NCI-H82 treated with DMSO at 0.1 percent for 48 hours (cell line): Measurements from ENCODE around the gene GATA3.

ENCODE experiments used
- DNase-seq: peaks from one replicate; lab custom pipeline; 2025; ENCODE audit not compliant: unreplicated experiment; lab: John Stamatoyannopoulos, UW

The GATA3 gene

GRCh38 chr10:8050556-8051108, 3.9 kb upstream of the GATA3 start:
- no peak for DNase-seq

GRCh38 chr10:8051109-8051821, 3.2 kb upstream of the GATA3 start:
- DNase-seq, result no peak

GRCh38 chr10:8051851-8052257, 2.6 kb upstream of the GATA3 start:
- DNase-seq, result no peak

GRCh38 chr10:8052341-8052955, 2.0 kb upstream of the GATA3 start:
- no peak for DNase-seq

GRCh38 chr10:8052956-8053445, 1.5 kb upstream of the GATA3 start:
- no peak for DNase-seq

- peak; percentile 61 for DNase-seq
These were observed 843 bp upstream of the GATA3 start for GRCh38 chr10:8053446-8054243.

GRCh38 chr10:8054244-8054493, 319 bp upstream of the GATA3 start:
- DNase-seq, result no peak

GRCh38 chr10:8055420-8056349, 1.2 kb downstream of the GATA3 start:
- DNase-seq, result no peak

DNA sequence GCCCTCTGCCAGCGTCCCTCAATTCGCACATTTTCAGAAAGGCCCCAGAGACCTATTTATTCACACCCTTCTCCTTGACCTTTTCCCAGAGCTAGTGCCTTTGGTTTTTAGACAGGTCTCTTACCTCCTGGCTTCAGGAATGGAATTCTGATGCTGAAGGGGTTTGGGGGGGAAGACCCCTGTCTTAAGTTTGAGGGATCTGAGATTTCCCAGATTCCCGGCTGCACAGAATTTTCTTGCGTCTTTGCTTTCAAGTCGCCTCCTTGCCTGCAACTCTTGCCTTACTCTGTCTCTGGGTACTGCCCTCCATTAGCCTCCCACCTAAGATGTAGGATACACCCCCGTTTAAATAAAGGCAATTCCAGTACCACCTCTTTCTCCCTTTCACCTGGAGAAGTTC, 1.9 kb downstream of the GATA3 start:
- no peak for DNase-seq

GRCh38 chr10:8056871-8057331, 2.4 kb downstream of the GATA3 start:
- no peak for DNase-seq

- no peak for DNase-seq
These were observed 3.3 kb downstream of the GATA3 start for GRCh38 chr10:8057636-8058273.

DNA sequence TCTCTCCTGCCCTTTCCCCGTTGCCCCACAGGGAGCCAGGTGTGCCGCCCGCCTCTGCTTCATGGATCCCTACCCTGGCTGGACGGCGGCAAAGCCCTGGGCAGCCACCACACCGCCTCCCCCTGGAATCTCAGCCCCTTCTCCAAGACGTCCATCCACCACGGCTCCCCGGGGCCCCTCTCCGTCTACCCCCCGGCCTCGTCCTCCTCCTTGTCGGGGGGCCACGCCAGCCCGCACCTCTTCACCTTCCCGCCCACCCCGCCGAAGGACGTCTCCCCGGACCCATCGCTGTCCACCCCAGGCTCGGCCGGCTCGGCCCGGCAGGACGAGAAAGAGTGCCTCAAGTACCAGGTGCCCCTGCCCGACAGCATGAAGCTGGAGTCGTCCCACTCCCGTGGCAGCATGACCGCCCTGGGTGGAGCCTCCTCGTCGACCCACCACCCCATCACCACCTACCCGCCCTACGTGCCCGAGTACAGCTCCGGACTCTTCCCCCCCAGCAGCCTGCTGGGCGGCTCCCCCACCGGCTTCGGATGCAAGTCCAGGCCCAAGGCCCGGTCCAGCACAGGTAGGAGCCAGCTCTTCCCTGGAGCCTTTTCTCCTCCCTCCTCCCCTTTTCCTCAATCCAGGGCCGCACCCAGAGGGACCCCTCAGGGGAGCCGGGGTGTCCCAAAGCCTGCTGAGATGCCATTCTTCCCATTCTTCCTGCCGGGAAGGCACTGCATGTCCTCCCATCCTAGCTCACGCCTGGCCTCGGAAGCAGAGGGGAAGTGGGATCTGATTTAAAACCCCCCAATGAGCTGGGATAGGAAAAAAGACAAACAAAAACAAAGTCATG, 4.0 kb downstream of the GATA3 start:
- DNase-seq, result no peak

- no peak for DNase-seq
These were observed 4.9 kb downstream of the GATA3 start for GRCh38 chr10:8059191-8059936.

DNA sequence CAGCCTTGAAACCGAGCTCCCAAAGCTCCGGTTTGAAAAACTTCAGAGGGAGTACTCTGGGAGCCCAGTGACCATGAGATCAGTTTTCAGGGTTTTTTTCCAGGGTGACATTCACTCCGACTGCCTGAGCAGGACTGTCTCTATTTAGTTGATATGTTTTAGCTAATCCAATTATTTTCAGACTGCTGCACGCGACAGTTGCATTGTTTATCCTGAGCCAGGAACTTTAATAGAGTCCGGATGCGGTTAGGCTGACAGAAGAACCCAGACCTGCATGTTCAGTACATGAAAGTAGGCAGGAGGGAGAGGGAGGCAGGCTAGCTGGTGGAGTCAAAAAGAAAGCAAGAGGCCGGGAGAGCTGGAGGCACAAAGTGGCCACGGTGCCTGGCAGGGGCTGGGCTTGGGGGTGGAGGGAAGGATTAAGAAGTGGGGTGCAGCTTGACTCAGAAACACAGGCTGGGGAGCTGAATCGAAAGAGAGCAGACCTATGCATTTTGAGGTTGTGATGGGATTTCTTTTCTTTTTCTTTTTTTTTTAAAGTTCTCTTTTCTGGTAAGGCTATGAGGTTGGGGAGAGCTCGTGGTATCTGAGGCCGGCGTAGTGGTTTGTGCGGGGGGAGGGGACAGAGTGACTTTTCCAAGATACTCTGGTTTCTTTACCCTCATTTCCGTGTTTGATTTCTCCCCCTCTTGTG, 5.7 kb downstream of the GATA3 start:
- no peak for DNase-seq

DNA sequence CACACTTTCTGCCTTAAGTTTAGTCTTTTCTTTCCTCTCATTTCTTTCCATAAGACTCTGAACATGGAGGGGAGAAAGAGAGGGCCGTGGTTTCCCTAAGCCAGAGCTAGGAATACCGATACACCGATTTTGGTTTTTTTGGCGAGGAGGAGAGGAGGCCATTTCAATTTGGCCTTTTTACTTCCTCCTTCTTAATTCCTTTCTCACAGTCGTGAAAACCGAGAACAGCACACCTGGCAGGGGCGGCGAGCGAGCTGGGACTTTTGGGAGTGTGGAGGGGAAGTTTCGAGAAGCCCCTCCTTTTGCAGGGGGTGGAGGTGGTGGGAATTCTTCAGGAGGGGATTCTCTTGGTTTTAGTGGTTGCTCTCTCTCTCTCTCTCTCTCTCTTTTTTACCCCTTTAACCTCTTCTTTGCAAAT, 6.2 kb downstream of the GATA3 start:
- DNase-seq, result no peak

- DNase-seq, result no peak
These were observed 7.1 kb downstream of the GATA3 start for GRCh38 chr10:8061274-8062211.
